HCT116 (cell line): ENCODE measurements around the gene LDHAL6B. TPM values are rescaled to one million over a fixed set of nuclear protein-coding genes. Genes with fewer than 3 reads are reported as not detected.

Experiments used
- microRNA counts: library from miRNA; unstranded; fragments of <30 nt; microRNA quantifications from one replicate; lab custom pipeline; 2015
- microRNA-seq: library from miRNA; unstranded; fragments of <30 nt; microRNA quantifications from one replicate; pipeline ENCODE4, GENCODE V29; 2016; ENCODE audit warnings: borderline number of aligned reads
- total RNA-seq: library from RNA; stranded (reverse); gene quantifications from one replicate; pipeline ENCODE4 v1.2.1, GENCODE V29; 2021; ENCODE audit not compliant: unreplicated experiment

LDHAL6B gene
- total RNA-seq, 1 experiment from 2014 or later, result not detected

MicroRNAs encoded within 50 kb of the gene (microRNA counts, 767-probe panel; counts per million panel counts)
- microRNA hsa-miR-2116-5p (lab: Ali Mortazavi, UCI), result not detected

Small RNA genes lying within 50 kb of the gene (microRNA-seq; reads per million reads assigned to microRNA genes)
- gene MIR2116, result 25.4 reads per million, percentile 46 among the genes with 10 or more reads in this experiment

Other genes starting within 250 kb of the LDHAL6B start
- 31.5 TPM for gene RNF111, start 219.2 kb upstream of the LDHAL6B start, total RNA-seq
- 88.7 TPM for gene CCNB2, start 101.7 kb upstream of the LDHAL6B start, total RNA-seq
- gene MYO1E, start 166.0 kb downstream of the LDHAL6B start, total RNA-seq, result 182 TPM
- 6.6 TPM for gene FAM81A, start 231.3 kb downstream of the LDHAL6B start, total RNA-seq